HCT116 (cell line): ENCODE measurements around the gene LACRT. TPM values are rescaled to one million over a fixed set of nuclear protein-coding genes. Genes with fewer than 3 reads are reported as not detected.

Experiments
- ATAC-seq: fragments of 200-7000 bp; cut with Tn5 transposase; 2 replicates; pipeline ENCODE4 v1.9.1; 2020; ENCODE audit warnings: mild to moderate bottlenecking, moderate library complexity
- BruUV-seq: library from RNA; stranded (reverse); fragments of 400-500 nt; replicated peaks from 2 replicates; lab custom pipeline; 2021; lab: Mats Ljungman, UMichigan
- CTCF ChIA-PET: fragments of 300-600 bp; sonication (Branson Sonifier 250); formaldehyde crosslinking; loops from one replicate; lab custom pipeline; 2021; ENCODE audit warnings: antibody characterized with exemption; lab: Charles Lee
- POLR2A ChIA-PET: fragments of 300-600, 350-600 bp; sonication (Branson Sonifier 250); formaldehyde crosslinking; loops from one replicate; lab custom pipeline; 2021; ENCODE audit warnings: antibody characterized with exemption; lab: Charles Lee
- RAD21 ChIA-PET, 2 experiments: fragments of 300-600 bp; sonication (Branson Sonifier 250); formaldehyde crosslinking; loops; one replicate each; lab custom pipeline; 2023; ENCODE audit warnings: low total read pairs in 2 of 2; ENCODE audit not compliant: uncharacterized antibody in 2 of 2, unreplicated experiment in 2 of 2, low non-redundant PET in 1 of 2; lab: Charles Lee
- DNase-seq: peaks from one replicate; pipeline ENCODE4 v3.0.0-alpha.2; 2010; ENCODE audit warnings: low read depth, low spot score
- H2AFZ ChIP-seq: fragments of 200-600 bp; shearing (Covaris generic), sonication (generic); 2 replicates; pipeline ENCODE4 v1.6.1; 2017; ENCODE audit warnings: low read depth, mixed run types, mixed read lengths, antibody characterized with exemption, low read length; ENCODE audit not compliant: poor library complexity, severe bottlenecking
- H3K27ac ChIP-seq: 2 replicates; pipeline ENCODE4 v1.5.1; 2012; ENCODE audit warnings: low read depth, low read length
- H3K27me3 ChIP-seq: fragments of 200-600 bp; sonication (generic); 2 replicates; pipeline ENCODE4 v1.6.1; 2016; ENCODE audit warnings: mixed run types, low read length, mixed read lengths; ENCODE audit not compliant: insufficient read depth
- H3K36me3 ChIP-seq, 2 experiments: fragments of 200-500 bp in 1 of 2; fragments of 200-600 bp in 1 of 2; sonication (Bioruptor generic) in 1 of 2; sonication (generic) in 1 of 2; 2 replicates each; pipeline versions ENCODE4 v1.5.1 to v1.6.1; 2014 to 2016; ENCODE audit warnings: low read length in 2 of 2, inconsistent platforms in 1 of 2, mixed read lengths in 1 of 2, mixed run types in 1 of 2; ENCODE audit not compliant: insufficient read depth in 2 of 2, control insufficient read depth in 1 of 2
- H3K4me1 ChIP-seq, 2 experiments: fragments of 200-600 bp in 1 of 2; sonication (generic) in 1 of 2; 2 replicates each; pipeline versions ENCODE4 v1.5.1 to v1.6.1; 2012 to 2017; ENCODE audit warnings: low read length in 2 of 2, inconsistent platforms in 1 of 2, mild to moderate bottlenecking in 1 of 2, mixed read lengths in 1 of 2, mixed run types in 1 of 2, moderate library complexity in 1 of 2; ENCODE audit not compliant: insufficient read depth in 2 of 2, control insufficient read depth in 1 of 2
- H3K4me2 ChIP-seq: fragments of 200-600 bp; sonication (generic); 2 replicates; pipeline ENCODE4 v1.6.1; 2017; ENCODE audit warnings: mixed run types, low read length, mixed read lengths
- H3K4me3 ChIP-seq, 2 experiments: fragments of 200-600 bp in 1 of 2; sonication (generic) in 1 of 2; replicated peaks in 1 of 2; 2 replicates each; pipeline ENCODE4 v1.5.1; 2011 to 2016; ENCODE audit warnings: low read length in 2 of 2, control low read depth in 1 of 2, low read depth in 1 of 2, mild to moderate bottlenecking in 1 of 2, mixed read lengths in 1 of 2, mixed run types in 1 of 2
- H3K79me2 ChIP-seq: fragments of 200-600 bp; sonication (generic); 2 replicates; pipeline ENCODE4 v1.6.1; 2017; ENCODE audit warnings: mild to moderate bottlenecking, mixed run types, low read length, moderate library complexity, mixed read lengths; ENCODE audit not compliant: insufficient read depth
- H3K9ac ChIP-seq: fragments of 200-600 bp; sonication (generic); 2 replicates; pipeline ENCODE4 v1.6.1; 2016; ENCODE audit warnings: low read length, mixed read lengths
- H3K9me2 ChIP-seq: fragments of 200-600 bp; sonication (generic), shearing (Covaris generic); 2 replicates; pipeline ENCODE4 v1.6.1; 2017; ENCODE audit warnings: mixed run types, mild to moderate bottlenecking, moderate library complexity; ENCODE audit not compliant: insufficient read depth
- H3K9me3 ChIP-seq, 2 experiments: fragments of 200-500 bp in 1 of 2; fragments of 200-600 bp in 1 of 2; sonication (Bioruptor generic) in 1 of 2; sonication (generic) in 1 of 2; 2 replicates each; pipeline ENCODE4 v1.6.1; 2014 to 2017; ENCODE audit warnings: low read length in 2 of 2, mixed read lengths in 2 of 2, inconsistent platforms in 1 of 2, low read depth in 1 of 2, mild to moderate bottlenecking in 1 of 2, mixed run types in 1 of 2, moderate library complexity in 1 of 2; ENCODE audit not compliant: control insufficient read depth in 1 of 2, insufficient read depth in 1 of 2
- H4K20me1 ChIP-seq: fragments of 200-600 bp; sonication (generic), shearing (Covaris generic); 2 replicates; pipeline ENCODE4 v1.6.1; 2017; ENCODE audit warnings: mixed run types, mild to moderate bottlenecking, moderate library complexity; ENCODE audit not compliant: insufficient read depth
- CBX3 ChIP-seq: IDR thresholded peaks from 2 replicates; pipeline ENCODE4 v1.6.1; 2012; ENCODE audit warnings: low read depth
- CEBPB ChIP-seq: IDR thresholded peaks from 2 replicates; pipeline ENCODE4 v1.6.1; 2012; ENCODE audit warnings: low read depth
- ELF1 ChIP-seq: IDR thresholded peaks from 2 replicates; pipeline ENCODE4 v1.6.1; 2012; ENCODE audit warnings: low read depth, borderline replicate concordance
- EZH2 ChIP-seq: fragments of 200-600 bp; sonication (generic); IDR thresholded peaks from 2 replicates; pipeline ENCODE4 v1.6.1; 2017; ENCODE audit warnings: antibody characterized with exemption, mixed run types
- JUND ChIP-seq: IDR thresholded peaks from 2 replicates; pipeline ENCODE4 v1.6.1; 2012
- POLR2A ChIP-seq: IDR thresholded peaks from 2 replicates; pipeline ENCODE4 v1.7.0; 2011; ENCODE audit warnings: borderline replicate concordance; ENCODE audit not compliant: insufficient read depth, insufficient read length; ENCODE audit errors: extremely low read depth
- POLR2AphosphoS5 ChIP-seq: IDR thresholded peaks from 2 replicates; pipeline ENCODE4 v1.6.1; 2011; ENCODE audit warnings: mild to moderate bottlenecking, low read depth, low read length, moderate library complexity
- SIN3A ChIP-seq: IDR thresholded peaks from 2 replicates; pipeline ENCODE4 v1.6.1; 2012; ENCODE audit warnings: low read depth
- SP1 ChIP-seq: IDR thresholded peaks from 2 replicates; pipeline ENCODE4 v1.6.1; 2012; ENCODE audit warnings: low read depth
- YY1 ChIP-seq: IDR thresholded peaks from 2 replicates; pipeline ENCODE4 v1.6.1; 2011; ENCODE audit warnings: low read length, low read depth, moderate library complexity, mild to moderate bottlenecking; ENCODE audit not compliant: insufficient replicate concordance; ENCODE audit errors: extremely low read depth
- ZNF274 ChIP-seq: fragments of 200-500 bp; sonication (Bioruptor generic); IDR thresholded peaks from 2 replicates; pipeline ENCODE4 v1.6.1; 2014; ENCODE audit warnings: mild to moderate bottlenecking, low read depth, low read length, inconsistent platforms
- intact Hi-C: fragments of 100-400 bp; cut with micrococcal nuclease; formaldehyde crosslinking; loops from 2 replicates; pipeline ENCODE4 v1.10.0; 2022
- total RNA-seq: library from RNA; stranded (reverse); gene quantifications from one replicate; pipeline ENCODE4 v1.2.1, GENCODE V29; 2021; ENCODE audit not compliant: unreplicated experiment
- TF ChIP-seq, protein P1 (sequence below): IDR thresholded peaks from 2 replicates; pipeline ENCODE4 v1.6.1; 2012
- TF ChIP-seq, protein P2 (sequence below): IDR thresholded peaks from 2 replicates; pipeline ENCODE4 v1.6.1; 2011; ENCODE audit warnings: mild to moderate bottlenecking, low read length, moderate library complexity; ENCODE audit not compliant: insufficient replicate concordance; ENCODE audit errors: extremely low read depth

The LACRT gene
- total RNA-seq, 1 experiment from 2014 or later = not detected

DNA sequence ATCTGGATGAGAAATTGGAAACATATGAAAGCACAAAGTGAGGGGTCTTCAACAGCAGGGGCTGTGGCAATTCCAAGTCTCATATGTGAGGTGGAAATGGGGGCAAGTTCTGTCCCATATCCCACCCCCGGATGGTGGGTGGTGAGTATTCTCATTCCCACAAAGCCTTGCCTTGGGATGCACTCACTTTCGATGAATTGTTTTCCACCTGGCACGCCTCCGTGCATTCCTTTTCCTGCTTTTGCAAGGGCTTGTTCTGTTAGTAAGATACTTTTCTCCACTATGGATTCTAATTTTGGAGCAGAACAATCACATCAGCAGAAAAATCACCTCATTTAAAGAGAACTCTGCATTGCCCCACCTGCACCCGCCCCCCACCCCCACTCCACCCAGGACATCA, 3.1 kb downstream of the LACRT start:
- H3K79me2 ChIP-seq = no peaks in the 10 kb centered on the region
- no peak for ATAC-seq
- no peak for DNase-seq
- no peak overlapping the region for H3K9ac ChIP-seq
- no peaks in the 10 kb centered on the region for H4K20me1 ChIP-seq
- peaks cover 24% of the 10 kb centered on the region; the same call in 1 of the 2 replicates for H3K27me3 ChIP-seq
- TF ChIP-seq, protein P1, sequence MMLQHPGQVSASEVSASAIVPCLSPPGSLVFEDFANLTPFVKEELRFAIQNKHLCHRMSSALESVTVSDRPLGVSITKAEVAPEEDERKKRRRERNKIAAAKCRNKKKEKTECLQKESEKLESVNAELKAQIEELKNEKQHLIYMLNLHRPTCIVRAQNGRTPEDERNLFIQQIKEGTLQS = no peak
- no peak for TF ChIP-seq CBX3
- TF ChIP-seq JUND = no peak
- TF ChIP-seq ZNF274 = no peak
- no peak for TF ChIP-seq POLR2AphosphoS5
- TF ChIP-seq POLR2A = no peak
- TF ChIP-seq ELF1 = no peak
- no peak for TF ChIP-seq CEBPB
- no peak for TF ChIP-seq SP1
- TF ChIP-seq EZH2 = no peak
- TF ChIP-seq, protein P2, sequence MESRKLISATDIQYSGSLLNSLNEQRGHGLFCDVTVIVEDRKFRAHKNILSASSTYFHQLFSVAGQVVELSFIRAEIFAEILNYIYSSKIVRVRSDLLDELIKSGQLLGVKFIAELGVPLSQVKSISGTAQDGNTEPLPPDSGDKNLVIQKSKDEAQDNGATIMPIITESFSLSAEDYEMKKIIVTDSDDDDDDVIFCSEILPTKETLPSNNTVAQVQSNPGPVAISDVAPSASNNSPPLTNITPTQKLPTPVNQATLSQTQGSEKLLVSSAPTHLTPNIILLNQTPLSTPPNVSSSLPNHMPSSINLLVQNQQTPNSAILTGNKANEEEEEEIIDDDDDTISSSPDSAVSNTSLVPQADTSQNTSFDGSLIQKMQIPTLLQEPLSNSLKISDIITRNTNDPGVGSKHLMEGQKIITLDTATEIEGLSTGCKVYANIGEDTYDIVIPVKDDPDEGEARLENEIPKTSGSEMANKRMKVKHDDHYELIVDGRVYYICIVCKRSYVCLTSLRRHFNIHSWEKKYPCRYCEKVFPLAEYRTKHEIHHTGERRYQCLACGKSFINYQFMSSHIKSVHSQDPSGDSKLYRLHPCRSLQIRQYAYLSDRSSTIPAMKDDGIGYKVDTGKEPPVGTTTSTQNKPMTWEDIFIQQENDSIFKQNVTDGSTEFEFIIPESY = no peak
- TF ChIP-seq SIN3A = no peak
- TF ChIP-seq YY1 = no peak
- intact Hi-C loops = no loop called here
- no peak overlapping the region for H3K4me3 ChIP-seq
- BruUV-seq = no TSS peak
- peaks cover 0 to 3% of the 10 kb centered on the region in 2 experiments; a peak in 2 of 4 replicates for H3K9me3 ChIP-seq
- no peak overlapping the region for H2AFZ ChIP-seq
- H3K4me1 ChIP-seq = no peaks in the 10 kb centered on the region
- CTCF ChIA-PET = no interaction called here
- H3K36me3 ChIP-seq = no peaks in the 10 kb centered on the region
- RAD21 ChIA-PET = no interaction called here
- H3K9me2 ChIP-seq = no peaks in the 10 kb centered on the region
- no peak overlapping the region for H3K4me2 ChIP-seq
- POLR2A ChIA-PET = no interaction called here
- H3K27ac ChIP-seq = no peak overlapping the region
